IPS-NIHi7 (cell line): ENCODE results near the gene CFAP97D2.
A peak's percentile ranks its signal among the peaks of the same experiment; 100 is the strongest.
"Not testable (repeated sequence)": the region's sequence is repeated elsewhere in the genome, so short reads cannot be mapped to it uniquely, and the experiment has no call there.

Source experiments
- DNase-seq: peaks from one replicate; pipeline ENCODE4 v3.0.0; 2012; ENCODE audit warnings: mixed read lengths; ENCODE audit errors: extremely low spot score

CFAP97D2 gene

DNA sequence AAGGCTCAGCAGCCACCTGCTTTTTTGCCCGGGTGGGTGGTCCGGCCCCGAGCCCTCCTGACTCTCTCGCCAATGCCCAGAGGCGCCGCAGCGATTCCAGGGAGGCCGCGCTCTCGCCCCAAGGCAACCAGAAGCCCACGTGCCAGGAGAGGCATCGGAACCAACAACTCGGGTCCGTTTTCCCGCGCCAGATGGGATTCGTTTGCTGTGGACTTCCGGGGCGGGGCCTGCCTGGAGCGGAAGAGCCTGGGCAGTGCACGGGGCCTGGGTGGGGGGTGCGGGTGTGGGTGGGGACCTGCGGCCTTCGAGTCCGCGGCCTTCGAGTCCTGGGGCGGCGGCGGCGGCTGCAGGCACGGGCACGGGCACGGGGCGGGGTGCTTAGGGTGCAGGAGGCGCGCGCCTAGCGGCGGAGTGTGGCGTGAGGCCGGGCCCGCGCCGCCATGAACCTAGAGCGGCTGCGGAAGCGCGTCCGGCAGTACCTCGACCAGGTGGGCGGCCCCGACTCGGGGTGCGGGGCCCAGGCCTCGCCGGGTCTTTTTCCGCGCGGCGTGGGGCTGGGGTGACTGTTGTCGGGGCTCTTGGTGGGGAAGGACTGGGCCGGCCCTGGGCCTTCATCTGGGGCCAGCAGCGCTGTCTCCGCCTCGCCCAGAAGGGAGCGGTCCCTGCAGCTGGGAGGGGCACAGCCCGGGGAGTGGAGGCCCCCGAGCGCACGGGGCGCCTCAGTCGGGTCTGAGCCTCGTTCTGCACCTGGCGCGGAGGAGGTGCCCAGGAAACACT is 55.8 kb downstream of the CFAP97D2 start, which contains the start of gene CDC16:
Gene CDC16, plus strand, starts transcription at position 253 of the 777 bp plus-strand sequence. Its CDS starts 188 bp downstream, at position 441.
- peak; percentile 92 for DNase-seq

- DNase-seq = no peak
Observed at GRCh38 chr13:114235697-114236096, 56.6 kb downstream of the CFAP97D2 start.

GRCh38 chr13:114236227-114236626 is 57.2 kb downstream of the CFAP97D2 start:
- no peak for DNase-seq

- no peak for DNase-seq
Observed at GRCh38 chr13:114237415-114238112, 58.5 kb downstream of the CFAP97D2 start.

DNA sequence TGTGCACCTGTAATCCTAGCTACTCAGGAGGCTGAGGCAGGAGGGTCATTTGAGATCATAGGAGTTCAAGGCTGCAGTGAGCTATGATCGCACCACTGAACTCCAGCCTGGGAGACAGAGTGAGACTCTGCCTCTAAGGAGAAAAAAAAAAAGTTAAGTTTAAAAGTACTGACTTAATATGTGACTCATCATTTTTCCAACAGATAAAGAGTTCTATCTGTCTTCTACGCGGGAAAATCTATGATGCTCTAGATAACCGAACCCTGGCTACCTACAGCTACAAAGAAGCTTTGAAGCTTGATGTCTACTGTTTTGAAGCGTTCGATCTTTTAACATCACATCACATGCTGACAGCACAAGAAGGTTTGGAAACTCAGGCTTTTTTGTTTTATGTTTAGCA is 62.9 kb downstream of the CFAP97D2 start:
- DNase-seq = no peak

- no peak for DNase-seq
Observed at GRCh38 chr13:114243971-114244370, 64.9 kb downstream of the CFAP97D2 start.

- no peak for DNase-seq
Observed at GRCh38 chr13:114244637-114245036, 65.6 kb downstream of the CFAP97D2 start.

GRCh38 chr13:114248011-114248410 is 69.0 kb downstream of the CFAP97D2 start:
- no peak for DNase-seq

- DNase-seq = no peak
Observed at GRCh38 chr13:114249077-114249476, 70.0 kb downstream of the CFAP97D2 start.

DNA sequence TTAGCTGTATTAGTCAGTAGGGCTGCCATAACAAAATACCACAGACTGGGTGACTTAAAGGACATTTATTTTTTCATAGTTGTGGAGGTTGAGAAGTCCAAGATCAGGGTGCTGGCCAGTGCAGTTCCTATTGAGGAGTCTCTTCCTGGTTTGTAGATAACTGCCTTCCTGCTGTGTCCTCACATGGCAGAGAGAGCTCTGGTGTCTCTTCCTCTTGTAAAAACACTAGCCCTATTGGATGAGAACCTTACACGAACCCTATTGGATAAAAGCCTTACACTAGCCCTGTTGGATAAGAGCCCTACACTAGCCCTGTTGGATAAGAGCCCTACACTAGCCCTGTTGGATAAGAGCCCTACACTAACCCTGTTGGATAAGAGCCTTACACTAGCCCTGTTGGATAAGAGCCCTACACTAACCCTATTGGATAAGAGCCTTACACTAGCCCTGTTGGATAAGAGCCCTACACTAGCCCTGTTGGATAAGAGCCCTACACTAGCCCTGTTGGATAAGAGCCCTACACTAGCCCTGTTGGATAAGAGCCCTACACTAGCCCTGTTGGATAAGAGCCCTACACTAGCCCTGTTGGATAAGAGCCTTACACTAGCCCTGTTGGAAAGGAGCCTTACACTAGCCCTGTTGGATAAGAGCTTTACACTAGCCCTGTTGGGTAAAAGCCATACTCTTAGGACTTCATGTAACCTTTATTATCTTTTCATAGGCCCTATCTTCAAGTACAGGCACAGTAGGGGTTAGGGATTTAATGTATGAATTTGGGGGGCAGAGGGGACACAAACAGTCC is 72.8 kb downstream of the CFAP97D2 start:
- DNase-seq = not testable (repeated sequence)

DNA sequence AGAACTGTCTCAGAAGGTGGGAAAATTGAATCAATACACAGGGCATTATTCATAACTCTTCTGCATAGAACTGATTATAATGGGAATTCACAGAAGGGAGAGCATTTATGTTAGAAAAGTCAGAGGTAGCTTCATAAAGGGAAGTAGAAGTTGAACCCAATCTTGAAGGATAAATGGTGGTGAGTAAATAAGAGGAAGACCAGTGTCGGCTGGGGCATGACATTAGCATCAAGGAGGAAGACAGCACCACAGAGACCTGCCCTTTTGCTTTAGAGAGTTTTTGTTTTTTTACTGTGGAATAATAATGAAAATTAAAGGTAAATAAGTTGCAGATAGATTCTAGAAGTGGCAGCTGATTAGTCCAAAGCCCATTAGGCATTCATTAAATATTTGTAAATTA is 77.5 kb downstream of the CFAP97D2 start:
- no peak for DNase-seq

DNA sequence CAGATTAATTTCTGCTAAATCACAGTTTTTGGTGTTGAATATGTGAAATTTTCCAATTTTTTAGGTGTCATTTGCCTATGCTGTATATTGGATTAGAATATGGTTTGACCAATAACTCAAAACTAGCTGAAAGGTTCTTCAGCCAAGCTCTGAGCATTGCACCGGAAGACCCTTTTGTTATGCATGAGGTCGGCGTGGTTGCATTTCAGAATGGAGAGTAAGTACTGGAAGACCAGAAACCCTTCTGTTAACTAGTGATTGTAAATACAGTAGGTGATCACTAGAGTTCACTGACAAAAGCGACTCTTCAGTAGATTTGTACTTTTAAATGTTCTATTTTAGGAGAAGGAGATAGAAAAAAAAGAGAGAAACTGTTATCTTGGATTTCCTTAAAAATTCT is 78.0 kb downstream of the CFAP97D2 start:
- peak; percentile 26 for DNase-seq

- DNase-seq = no peak
Observed at GRCh38 chr13:114258589-114258988, 79.5 kb downstream of the CFAP97D2 start.

GRCh38 chr13:114259374-114259773 is 80.3 kb downstream of the CFAP97D2 start:
- DNase-seq = no peak

DNA sequence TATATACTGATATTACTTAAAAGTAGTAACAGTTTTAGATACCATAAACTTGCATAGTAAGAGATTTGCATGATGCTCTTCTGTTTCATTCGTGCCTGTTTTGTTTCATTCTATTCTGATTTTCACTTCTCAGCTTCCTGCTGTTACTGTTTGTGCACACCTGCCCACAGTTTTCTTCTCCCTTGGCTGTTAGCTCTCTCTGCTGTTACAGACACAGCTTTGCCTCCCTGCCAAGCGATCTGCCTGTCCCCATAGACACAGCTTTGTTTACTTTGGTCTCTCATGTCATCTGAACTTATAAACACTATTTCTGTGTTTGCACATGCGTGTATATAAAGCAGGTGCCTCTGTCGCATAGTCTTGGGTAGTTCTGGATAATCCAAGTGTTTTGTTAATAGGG is 80.9 kb downstream of the CFAP97D2 start:
- DNase-seq = no peak

DNA sequence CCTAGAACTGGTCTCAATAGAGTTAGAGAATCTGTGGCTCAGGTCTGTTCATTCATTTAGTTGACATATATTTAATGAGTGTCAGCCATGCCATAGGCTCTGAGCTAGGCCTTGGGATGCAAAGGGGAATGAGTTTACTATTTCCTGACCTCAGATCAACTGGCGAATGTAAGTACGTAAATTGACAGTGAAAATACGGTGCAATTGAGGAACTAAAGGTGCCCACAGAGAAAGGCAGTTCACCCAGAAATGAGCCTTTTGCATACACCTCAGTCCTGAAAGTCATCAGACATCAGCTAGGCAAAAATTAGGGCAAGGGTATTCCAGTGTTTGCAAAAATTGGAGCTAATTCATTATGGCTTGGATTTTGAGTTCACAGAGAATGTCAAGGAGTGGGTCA is 81.8 kb downstream of the CFAP97D2 start:
- no peak for DNase-seq

DNA sequence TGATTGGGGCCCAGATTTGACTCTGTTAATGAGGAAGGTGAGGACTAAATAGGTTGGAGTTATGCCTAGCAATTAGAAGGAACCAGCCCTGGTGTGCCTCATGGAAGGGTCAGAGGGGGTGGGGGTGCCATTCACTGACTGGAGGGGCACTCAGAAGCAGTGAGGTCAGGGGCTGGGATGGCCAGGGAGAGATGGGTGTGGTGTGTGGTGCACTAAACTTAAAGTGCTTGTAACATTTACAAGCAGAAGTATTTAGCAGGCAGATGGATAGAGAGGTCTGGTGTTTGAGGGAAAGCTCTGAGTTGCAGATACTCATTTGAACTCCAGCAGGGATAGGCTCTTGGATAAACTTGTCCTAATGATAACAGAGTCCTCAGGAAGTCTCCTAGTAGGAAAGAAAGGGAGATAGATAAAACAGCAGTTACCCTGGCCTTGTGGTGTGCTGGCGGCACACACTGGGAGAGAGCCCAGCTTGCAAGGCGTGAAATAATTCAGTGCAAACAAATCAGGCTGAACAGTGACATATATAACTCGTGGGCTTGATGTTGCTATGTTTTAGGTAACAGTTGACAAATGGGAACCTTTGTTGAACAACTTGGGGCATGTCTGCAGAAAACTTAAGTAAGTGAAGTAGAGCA is 82.4 kb downstream of the CFAP97D2 start:
- peak; percentile 22 for DNase-seq

DNA sequence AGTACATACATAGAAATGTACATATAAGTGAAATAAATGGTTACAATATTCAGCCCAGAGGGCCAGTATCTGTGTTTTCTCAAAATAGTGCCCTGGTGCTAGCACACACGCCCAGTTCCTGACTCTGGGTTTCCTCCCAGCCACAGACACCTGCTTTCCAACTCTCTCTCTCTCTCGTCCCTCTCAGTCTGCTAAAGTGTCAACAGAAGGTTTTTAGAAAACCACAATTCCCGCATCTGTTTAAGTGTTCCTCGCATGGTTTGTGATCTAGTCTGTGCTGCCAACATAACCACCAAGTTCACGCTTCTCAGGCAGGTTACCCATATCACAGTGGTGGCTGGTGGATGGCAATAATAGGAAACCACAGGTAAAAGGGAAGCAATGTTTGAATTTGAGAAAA is 84.5 kb downstream of the CFAP97D2 start:
- DNase-seq = no peak

DNA sequence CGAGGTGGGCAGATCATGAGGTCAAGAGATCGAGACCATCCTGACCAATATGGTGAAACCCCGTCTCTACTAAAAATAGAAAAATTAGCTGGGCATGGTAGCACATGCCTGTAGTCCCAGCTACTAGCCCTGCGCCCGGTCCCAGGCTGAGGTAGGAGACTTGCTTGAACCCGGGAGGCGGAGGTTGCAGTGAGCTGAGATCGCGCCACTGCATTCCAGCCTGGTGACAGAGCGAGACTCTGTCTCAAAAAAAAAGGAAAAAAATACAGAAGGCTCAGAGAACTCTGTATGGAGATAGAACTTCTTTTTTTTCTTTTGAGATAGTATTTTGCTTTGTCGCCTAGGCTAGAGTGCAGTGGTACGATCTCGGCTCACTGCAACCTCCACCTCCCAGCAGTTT is 85.3 kb downstream of the CFAP97D2 start:
- DNase-seq = not testable (repeated sequence)

GRCh38 chr13:114264886-114265611 is 86.0 kb downstream of the CFAP97D2 start:
- no peak for DNase-seq

DNA sequence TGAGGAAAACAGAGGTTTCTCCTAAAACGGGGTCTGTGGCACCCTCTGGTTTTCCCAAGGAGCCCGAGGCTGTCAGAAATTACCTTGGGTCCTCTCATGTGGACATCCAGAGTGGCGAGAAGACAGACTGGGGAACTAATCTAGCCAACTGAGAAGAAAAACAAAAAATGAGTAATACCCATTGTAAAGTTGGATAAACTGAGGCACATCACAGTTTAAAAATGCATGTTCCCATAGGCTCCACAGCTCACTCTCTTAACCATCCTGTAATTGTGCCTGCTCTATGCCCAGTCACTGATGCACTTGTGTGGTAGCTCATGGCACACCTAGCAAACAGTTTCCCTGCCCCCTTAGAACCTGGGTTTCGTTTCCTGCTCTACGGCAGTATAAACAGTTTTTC is 87.2 kb downstream of the CFAP97D2 start:
- no peak for DNase-seq
